ENCODE data around the gene FGF9. TPM values are rescaled to one million over a fixed set of nuclear protein-coding genes. Genes with fewer than 3 reads are reported as not detected.

FGF9 gene
- total RNA-seq, 2 donors from 2014 or later: 0.07 TPM; not detected in 1

- no peak overlapping the region for H3K4me3 ChIP-seq (ENCODE audit: low read length)
- H3K4me1 Mint-ChIP-seq: peaks cover 13% of the 10 kb centered on the region
- H3K27ac ChIP-seq (ENCODE audit: low read depth, low read length): no peak overlapping the region
- DNase-seq: no peak
- no peak for TF ChIP-seq CTCF (conservative IDR thresholded peaks at IDR 0.05)
- WGBS, 2 experiments (ENCODE audit: insufficient coverage in 1 of 2, insufficient read length in 1 of 2): 93 to 100% methylated on average over 1 to 2 of the region's 2 CpGs
- no peak overlapping the region for H3K9ac ChIP-seq (ENCODE audit: extremely low read depth, low read length, poor library complexity, severe bottlenecking)
- peaks cover 6% of the 10 kb centered on the region for H3K27me3 ChIP-seq (ENCODE audit: control insufficient read depth, insufficient read depth, low read length, poor library complexity, severe bottlenecking)
- H3K36me3 Mint-ChIP-seq (ENCODE audit: low read depth): no peaks in the 10 kb centered on the region
- no peak overlapping the region for H3K4me3 Mint-ChIP-seq
- no peaks in the 10 kb centered on the region for H3K36me3 ChIP-seq (ENCODE audit: control insufficient read depth, insufficient read depth, low read length)
- H3K27ac Mint-ChIP-seq: no peak overlapping the region
- no peaks in the 10 kb centered on the region for H3K4me1 ChIP-seq (ENCODE audit: control insufficient read depth, insufficient read depth, low read length)
- peaks cover 19% of the 10 kb centered on the region for H3K27me3 Mint-ChIP-seq (ENCODE audit: insufficient read depth)
- H3K9me3 ChIP-seq (ENCODE audit: control insufficient read depth, low read length): peaks cover 13% of the 10 kb centered on the region
- H3K9me3 Mint-ChIP-seq: peaks cover 4% of the 10 kb centered on the region
Measured at GRCh38 chr13:21684576-21684975, 13.7 kb downstream of the FGF9 start.

- TF ChIP-seq CTCF (conservative IDR thresholded peaks at IDR 0.05): no peak
- Histone ChIP-seq H3K36me3 (ENCODE audit: control insufficient read depth, insufficient read depth, low read length) (no peaks in the 10 kb centered on the region), H3K9me3 (ENCODE audit: control insufficient read depth, low read length) (peaks cover 5% of the 10 kb centered on the region), H3K27ac (ENCODE audit: low read depth, low read length) (no peak overlapping the region), H3K27me3 (ENCODE audit: control insufficient read depth, insufficient read depth, low read length, poor library complexity, severe bottlenecking) (peaks cover 6% of the 10 kb centered on the region), H3K4me1 (ENCODE audit: control insufficient read depth, insufficient read depth, low read length) (no peaks in the 10 kb centered on the region), H3K9ac (ENCODE audit: extremely low read depth, low read length, poor library complexity, severe bottlenecking) (no peak overlapping the region), H3K4me3 (ENCODE audit: low read length) (no peak overlapping the region)
- no peak for DNase-seq
- Mint-ChIP-seq H3K36me3 (ENCODE audit: low read depth) (no peaks in the 10 kb centered on the region), H3K4me1 (peaks cover 16% of the 10 kb centered on the region), H3K9me3 (peaks cover 4% of the 10 kb centered on the region), H3K4me3 (no peak overlapping the region), H3K27ac (no peak overlapping the region), H3K27me3 (ENCODE audit: insufficient read depth) (peaks cover 19% of the 10 kb centered on the region)
- WGBS, 2 experiments (ENCODE audit: insufficient coverage in 1 of 2, insufficient read length in 1 of 2): 95 to 98% methylated on average over 5 to 6 of the region's 7 CpGs
Measured at GRCh38 chr13:21685485-21686064, 14.7 kb downstream of the FGF9 start.

GRCh38 chr13:21686751-21687391 is 16.0 kb downstream of the FGF9 start:
- no peaks in the 10 kb centered on the region for H3K36me3 Mint-ChIP-seq (ENCODE audit: low read depth)
- peaks cover 11% of the 10 kb centered on the region for H3K4me1 Mint-ChIP-seq
- WGBS, 2 experiments (ENCODE audit: insufficient coverage in 1 of 2, insufficient read length in 1 of 2): 93 to 100% methylated on average over 4 of the region's 5 CpGs
- H3K27me3 ChIP-seq (ENCODE audit: control insufficient read depth, insufficient read depth, low read length, poor library complexity, severe bottlenecking): peaks cover 6% of the 10 kb centered on the region
- no peaks in the 10 kb centered on the region for H3K4me1 ChIP-seq (ENCODE audit: control insufficient read depth, insufficient read depth, low read length)
- H3K27ac ChIP-seq (ENCODE audit: low read depth, low read length): no peak overlapping the region
- H3K9ac ChIP-seq (ENCODE audit: extremely low read depth, low read length, poor library complexity, severe bottlenecking): no peak overlapping the region
- H3K36me3 ChIP-seq (ENCODE audit: control insufficient read depth, insufficient read depth, low read length): no peaks in the 10 kb centered on the region
- H3K4me3 ChIP-seq (ENCODE audit: low read length): no peak overlapping the region
- DNase-seq: no peak
- no peak for TF ChIP-seq CTCF (conservative IDR thresholded peaks at IDR 0.05)
- H3K9me3 Mint-ChIP-seq: no peaks in the 10 kb centered on the region
- H3K4me3 Mint-ChIP-seq: no peak overlapping the region
- H3K27me3 Mint-ChIP-seq (ENCODE audit: insufficient read depth): peaks cover 19% of the 10 kb centered on the region
- H3K27ac Mint-ChIP-seq: no peak overlapping the region
- H3K9me3 ChIP-seq (ENCODE audit: control insufficient read depth, low read length): no peaks in the 10 kb centered on the region
